GM18873 (cell line): ENCODE results near the gene PACS2.

Experiments used
- ATAC-seq: cut with Tn5 transposase; IDR thresholded peaks from one replicate; pipeline ENCODE4 v1.9.1; 2021; ENCODE audit warnings: mild to moderate bottlenecking, moderate library complexity, moderate number of reproducible peaks; ENCODE audit not compliant: unreplicated experiment, low FRiP score

Gene PACS2

DNA sequence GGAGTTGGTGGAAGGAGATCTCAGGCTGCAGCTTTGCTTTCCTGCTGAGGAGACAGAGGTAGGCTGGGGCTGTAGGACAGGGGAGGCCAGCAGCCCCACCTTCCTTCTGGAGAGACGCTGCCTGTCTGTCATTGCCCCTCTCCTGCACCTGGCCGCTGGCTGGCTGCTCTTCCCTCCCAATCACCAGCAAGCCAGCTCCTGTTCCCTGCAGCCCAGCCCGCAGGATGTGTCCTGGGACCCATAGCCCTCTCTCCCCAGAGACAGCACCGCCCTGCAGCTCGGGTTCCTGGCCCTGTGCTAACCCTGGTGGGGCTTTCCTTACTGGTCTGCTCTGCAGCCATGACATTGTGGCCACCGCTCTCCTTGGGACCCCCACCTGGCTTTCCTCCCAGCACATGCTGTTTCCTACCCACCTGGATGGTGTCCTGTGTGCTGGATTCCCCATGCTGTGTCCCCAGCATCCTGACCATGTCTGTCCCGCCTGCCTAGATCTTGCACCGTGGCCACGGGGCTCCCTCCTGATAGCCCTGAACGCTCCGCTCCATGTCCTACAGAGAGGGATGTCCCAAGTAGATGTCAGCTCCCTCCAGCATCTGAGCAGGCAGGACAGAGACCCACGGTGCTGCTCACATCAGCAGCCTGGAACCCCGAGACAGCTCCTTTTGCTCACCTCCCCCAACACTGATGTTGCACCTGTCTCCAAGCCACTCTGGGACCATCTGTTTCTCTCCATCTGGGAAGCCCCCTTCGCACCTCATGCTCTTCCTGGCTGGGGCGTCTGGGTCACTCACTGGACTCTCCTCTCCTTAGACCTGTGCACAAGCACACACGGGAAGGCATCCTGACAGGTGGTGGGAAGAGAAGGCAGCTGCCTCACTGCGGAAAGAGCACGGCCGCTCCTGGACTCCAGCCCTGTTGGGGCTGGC lies 104.0 kb downstream of the PACS2 start:
- no peak for ATAC-seq

DNA sequence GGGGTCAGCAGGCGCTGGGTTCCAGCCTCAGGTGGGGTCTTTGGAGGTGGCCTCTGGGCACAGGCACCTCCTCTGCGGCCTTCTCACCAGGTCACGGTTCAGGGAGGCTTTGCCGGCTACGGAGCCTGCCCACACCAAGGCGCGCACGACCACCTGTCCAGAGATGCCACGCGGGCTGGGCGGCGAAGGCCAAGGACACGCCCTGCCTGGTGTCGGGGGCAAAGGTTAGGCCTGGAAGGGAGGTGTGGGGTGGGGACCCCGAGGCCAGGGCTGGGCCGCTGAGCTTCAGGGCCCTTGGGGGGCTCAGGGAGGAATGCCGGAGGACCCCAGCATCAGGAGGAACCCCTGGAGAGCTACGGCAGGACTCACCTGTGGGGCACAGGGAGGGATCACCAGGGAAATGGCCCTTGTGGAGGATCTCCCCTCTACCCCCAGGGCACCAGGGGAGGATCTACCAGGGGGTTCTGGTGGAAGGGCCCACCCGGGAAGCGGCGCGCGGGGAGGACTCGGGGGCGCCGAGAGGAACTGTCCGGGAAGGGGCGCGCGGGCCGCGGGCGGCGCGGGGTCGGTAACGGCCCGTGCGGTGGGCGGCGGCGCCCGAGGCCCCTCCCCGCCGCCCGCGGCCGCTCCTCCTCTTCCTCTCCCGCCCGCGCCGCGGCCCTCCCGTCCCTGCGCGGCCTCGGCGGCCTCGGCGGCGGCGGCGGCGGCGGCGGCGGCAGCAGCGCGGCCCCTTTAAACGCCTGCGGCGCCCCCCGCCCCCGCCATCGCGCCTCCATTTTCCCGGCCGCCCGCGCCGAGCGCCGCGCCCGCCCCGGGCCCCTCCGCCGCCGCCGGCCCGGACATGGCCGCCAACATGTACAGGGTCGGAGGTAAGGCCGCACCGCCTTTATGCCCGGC lies 104.9 kb downstream of the PACS2 start, which contains the start of gene MTA1:
Gene MTA1 (plus strand): TSS at position 633 of the 897 bp plus-strand sequence. CDS start 209 bp downstream, at position 842.
- ATAC-seq, result no peak

GRCh38 chr14:105420101-105420973 lies 105.8 kb downstream of the PACS2 start:
- no peak for ATAC-seq

- ATAC-seq, result no peak
Measured at GRCh38 chr14:105420974-105421674, 106.6 kb downstream of the PACS2 start.

DNA sequence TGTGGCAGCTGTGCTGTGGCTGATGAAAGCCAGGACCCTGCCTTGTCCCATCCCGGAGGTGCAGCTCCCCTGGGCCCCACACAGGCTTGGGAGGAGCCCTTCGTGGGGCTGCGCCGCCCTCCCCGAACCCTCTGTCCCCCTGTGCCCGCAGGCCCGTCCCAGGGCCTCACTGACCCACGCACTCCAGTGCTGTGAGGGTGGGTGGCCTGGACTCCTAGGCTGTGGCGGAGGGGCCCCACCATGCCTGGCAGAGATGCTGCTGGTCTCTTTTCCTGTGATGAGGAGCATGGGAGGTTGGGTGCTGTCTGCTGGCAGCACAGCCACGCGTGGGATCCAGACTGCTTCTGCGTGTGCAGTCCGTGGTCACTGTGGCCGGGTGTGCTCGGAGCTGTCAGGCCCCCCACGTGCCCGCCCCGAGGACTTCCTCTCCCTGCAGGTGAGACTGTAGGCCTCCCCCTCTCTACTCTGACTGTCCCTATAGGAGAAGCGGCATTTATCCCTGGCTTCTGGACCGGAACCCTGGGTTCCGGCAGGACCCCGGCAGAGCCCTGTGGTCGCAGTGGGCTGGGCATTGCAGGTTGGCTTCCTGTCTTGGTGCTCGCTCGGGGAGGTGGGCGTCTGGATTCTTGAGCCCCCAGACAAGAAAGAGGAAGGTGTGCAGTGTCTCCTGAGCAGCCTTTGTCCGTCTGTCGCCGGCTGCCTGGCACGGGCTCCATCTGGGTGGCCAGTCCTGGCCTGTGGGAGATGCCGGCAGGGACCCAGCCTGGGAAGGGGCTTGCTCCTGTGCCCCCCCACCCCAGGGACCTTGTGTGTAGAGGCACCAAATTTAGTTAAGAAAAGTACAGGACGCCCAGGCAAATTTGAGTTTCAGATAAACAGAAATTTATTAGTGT lies 107.4 kb downstream of the PACS2 start:
- ATAC-seq, result no peak

- ATAC-seq, result no peak
Measured at GRCh38 chr14:105422695-105423487, 108.3 kb downstream of the PACS2 start.

DNA sequence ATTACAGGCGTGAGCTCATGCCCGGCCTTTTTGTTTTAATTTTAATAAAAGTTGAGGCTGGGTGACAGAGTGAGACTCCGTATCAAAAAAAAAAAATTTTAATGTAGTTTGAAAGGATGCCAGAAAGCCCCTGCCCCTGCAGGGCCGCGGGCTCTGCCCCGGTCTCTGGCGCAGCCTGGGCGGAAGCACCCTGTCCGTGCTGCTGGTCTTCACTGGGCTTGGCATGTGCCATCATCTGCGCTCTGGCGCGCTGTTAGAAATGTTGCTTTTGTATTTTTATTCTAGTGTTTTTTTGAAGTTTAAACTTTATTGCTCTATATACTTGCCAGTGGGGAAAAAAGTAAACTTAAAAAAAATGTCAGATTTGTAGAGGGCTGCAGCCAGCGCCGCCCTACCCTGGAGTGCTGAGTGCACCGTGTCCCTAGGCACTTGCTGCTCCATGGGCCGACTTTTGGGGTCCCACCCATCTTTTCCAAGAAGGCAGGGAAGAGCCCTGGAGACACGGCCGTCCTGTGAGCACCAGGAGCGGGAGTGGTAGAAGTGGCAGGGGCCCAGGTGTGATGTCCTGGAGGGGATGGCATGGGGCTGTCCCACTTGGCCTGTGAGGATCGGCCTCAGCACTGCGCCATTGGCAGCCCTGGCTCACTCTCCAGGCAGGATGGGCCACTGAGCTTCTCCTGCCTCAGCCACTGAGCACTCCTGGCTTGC lies 109.1 kb downstream of the PACS2 start:
- no peak for ATAC-seq

- ATAC-seq, result no peak
Measured at GRCh38 chr14:105424861-105425260, 110.3 kb downstream of the PACS2 start.

DNA sequence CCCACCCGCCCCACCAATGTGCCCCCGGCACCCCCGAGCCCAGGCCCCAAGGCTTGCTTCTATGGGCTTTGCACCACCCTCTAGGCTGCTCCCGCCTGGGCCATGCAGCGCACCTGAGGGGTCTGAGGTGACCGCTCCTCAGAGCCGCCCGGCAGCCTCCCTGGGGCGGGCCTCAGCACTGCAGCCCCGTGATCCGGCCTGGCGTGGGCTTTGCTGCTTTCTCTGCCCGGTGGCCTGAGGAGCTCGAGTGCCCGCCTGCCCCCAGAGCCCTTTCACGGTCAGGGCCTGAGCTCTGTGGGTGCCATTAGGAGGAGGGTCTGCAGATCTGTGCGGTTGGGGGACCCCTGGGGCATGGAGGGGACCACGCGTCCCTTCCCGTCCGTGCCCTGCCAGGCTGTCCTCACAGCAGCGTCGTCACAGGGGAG lies 111.3 kb downstream of the PACS2 start:
- ATAC-seq, result no peak

GRCh38 chr14:105426416-105427130 lies 112.0 kb downstream of the PACS2 start:
- ATAC-seq, result no peak

GRCh38 chr14:105427412-105427811 lies 112.9 kb downstream of the PACS2 start:
- ATAC-seq, result no peak

GRCh38 chr14:105427936-105428485 lies 113.5 kb downstream of the PACS2 start:
- no peak for ATAC-seq

DNA sequence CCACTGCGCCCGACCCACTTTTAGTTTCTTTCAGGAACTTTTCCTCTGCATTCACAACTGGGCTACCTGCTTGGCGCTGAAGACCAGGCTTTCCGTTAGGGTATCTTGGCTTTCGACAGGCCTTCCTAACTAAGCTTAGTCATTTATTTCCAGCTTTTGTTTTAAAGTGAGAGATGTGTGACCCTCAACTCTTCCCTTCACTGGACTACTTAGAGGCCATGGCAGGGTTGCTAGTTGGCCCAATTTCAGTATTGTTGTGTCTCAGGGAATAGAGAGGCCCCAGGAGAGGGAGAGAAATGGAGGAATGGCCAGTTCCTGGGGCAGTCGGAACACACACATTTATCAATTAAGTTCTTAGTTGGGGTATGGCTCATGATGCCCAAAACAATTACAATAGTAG lies 115.5 kb downstream of the PACS2 start:
- no peak for ATAC-seq

DNA sequence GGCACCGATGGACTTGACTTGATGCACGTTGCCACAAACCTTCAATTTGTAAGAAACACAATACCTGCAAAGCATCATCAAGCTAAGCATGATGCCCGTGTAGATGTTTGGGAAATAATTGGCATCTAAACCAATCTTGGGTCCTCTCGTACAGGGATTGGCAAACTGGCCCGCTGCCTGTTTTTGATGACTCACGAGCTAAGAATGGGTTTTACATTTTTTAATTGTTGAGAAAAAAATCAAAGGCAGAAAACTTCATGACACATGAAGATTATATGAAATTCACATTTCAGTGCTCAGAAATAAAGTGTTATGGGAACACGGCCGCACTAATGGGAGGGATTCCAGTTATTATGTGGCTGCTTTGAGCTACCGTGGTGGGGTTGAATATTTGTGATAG lies 116.0 kb downstream of the PACS2 start:
- no peak for ATAC-seq

DNA sequence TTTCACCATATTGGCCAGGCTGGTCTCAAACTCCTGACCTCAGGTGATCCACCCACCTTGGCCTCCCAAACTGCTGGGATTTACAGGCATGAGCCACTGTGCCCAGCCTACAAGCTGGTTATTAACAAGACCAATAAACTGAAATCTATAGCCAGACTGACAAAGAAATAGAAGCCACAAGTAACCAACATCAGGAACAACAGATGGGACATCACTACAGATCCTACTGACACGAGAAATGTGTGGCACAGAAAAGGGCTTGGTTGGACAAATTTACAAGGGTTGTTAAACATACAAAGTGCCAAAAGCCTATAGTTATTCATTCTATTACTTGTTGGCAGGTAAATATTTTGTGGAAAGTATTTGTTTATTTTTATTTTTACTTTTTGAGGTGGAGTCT lies 116.7 kb downstream of the PACS2 start:
- no peak for ATAC-seq

GRCh38 chr14:105432657-105433056 lies 118.1 kb downstream of the PACS2 start:
- no peak for ATAC-seq
